CD4-positive, alpha-beta T cell treated with Interleukin-4 for 1 hour (primary cell): ENCODE data around the gene SIGLEC5.

Experiments used
- DNase-seq, 2 donors: peaks; one replicate each; pipeline ENCODE4 v3.0.0-alpha.2; 2020 to 2022

The SIGLEC5 gene

DNA sequence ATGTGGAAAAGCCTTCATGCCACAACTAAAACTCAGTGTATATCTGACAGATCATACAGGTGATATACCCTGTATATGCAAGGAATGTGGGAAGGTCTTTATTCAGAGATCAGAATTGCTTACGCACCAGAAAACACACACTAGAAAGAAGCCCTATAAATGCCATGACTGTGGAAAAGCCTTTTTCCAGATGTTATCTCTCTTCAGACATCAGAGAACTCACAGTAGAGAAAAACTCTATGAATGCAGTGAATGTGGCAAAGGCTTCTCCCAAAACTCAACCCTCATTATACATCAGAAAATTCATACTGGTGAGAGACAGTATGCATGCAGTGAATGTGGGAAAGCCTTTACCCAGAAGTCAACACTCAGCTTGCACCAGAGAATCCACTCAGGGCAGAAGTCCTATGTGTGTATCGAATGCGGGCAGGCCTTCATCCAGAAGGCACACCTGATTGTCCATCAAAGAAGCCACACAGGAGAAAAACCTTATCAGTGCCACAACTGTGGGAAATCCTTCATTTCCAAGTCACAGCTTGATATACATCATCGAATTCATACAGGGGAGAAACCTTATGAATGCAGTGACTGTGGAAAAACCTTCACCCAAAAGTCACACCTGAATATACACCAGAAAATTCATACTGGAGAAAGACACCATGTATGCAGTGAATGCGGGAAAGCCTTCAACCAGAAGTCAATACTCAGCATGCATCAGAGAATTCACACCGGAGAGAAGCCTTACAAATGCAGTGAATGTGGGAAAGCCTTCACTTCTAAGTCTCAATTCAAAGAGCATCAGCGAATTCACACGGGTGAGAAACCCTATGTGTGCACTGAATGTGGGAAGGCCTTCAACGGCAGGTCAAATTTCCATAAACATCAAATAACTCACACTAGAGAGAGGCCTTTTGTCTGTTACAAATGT lies 42.7 kb downstream of the SIGLEC5 start:
- no peak for DNase-seq

- DNase-seq, result no peak
These were observed 43.4 kb downstream of the SIGLEC5 start for GRCh38 chr19:51586799-51587198.

- no peak for DNase-seq
These were observed 44.0 kb downstream of the SIGLEC5 start for GRCh38 chr19:51586103-51586728.

DNA sequence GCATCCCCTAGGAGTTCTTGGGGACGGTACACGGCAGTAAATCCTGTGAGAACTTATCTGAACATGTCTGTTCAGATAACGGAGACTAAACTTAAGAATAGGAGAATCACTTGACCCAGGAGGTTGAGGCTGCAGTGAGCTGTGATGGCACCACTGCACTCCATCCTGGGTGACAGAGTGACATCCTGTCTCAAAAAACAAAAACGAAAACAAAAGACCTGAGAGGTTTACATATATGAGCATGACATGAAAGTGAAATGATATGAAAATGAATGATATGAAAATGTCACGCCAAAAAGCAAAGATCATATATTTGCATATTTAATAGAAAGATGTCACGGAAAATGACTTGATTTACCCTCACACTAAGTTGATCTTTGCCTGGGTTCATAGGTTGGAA lies 53.4 kb downstream of the SIGLEC5 start:
- no peak for DNase-seq

- DNase-seq, result no peak
These were observed 56.9 kb downstream of the SIGLEC5 start for GRCh38 chr19:51573331-51573730.

DNA sequence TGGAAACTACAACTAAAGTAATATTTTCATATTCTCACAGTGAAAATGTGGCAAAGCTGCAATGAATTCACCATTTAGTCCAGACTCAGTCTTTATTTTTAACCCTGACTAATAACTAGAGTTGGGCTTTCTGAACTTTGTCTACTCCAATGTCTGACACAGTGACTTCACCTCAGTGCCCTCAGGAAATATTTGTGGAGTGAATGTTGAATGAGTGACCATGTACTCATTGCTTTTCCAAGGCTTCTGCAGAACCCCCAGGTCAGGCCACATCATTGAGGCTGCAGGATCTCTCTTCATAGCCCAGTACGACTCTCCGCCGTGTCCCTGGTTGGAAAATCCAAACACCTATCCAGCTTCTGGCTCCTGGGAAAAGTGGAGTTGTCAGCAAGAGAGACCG lies 57.3 kb downstream of the SIGLEC5 start:
- no peak for DNase-seq

DNA sequence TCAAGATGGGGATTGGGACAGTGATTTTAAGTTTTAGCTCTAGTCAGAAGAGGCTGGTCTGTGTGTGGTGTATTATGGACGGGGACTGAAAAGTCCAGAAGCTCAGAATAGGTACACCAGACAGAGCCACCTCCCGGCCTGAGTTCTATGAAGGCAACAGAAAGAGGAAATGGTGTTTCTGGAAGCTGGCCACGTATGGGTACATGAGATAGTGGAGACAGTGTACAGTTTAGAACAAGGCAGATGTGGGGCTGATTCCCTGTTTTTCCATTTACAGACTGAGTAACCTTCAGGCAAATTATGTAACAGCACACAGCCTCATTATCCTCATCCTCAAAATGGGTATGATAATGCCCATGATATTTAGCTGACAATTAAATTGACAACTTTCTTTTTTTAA lies 57.8 kb downstream of the SIGLEC5 start:
- DNase-seq, result no peak

- no peak for DNase-seq
These were observed 58.6 kb downstream of the SIGLEC5 start for GRCh38 chr19:51571599-51571998.

- DNase-seq, result peak; percentile 90 to 91
These were observed 59.1 kb downstream of the SIGLEC5 start, which contains the start of gene ZNF175 for GRCh38 chr19:51570962-51571575. Gene ZNF175 (plus strand): TSS chr19:51571283. CDS start chr19:51573330, 2,047 bp downstream.

- DNase-seq, result no peak
These were observed 61.7 kb downstream of the SIGLEC5 start for GRCh38 chr19:51568456-51568855.

- DNase-seq, result no peak
These were observed 62.6 kb downstream of the SIGLEC5 start for GRCh38 chr19:51567583-51567982.

- no peak for DNase-seq
These were observed 63.6 kb downstream of the SIGLEC5 start for GRCh38 chr19:51566489-51567100.

DNA sequence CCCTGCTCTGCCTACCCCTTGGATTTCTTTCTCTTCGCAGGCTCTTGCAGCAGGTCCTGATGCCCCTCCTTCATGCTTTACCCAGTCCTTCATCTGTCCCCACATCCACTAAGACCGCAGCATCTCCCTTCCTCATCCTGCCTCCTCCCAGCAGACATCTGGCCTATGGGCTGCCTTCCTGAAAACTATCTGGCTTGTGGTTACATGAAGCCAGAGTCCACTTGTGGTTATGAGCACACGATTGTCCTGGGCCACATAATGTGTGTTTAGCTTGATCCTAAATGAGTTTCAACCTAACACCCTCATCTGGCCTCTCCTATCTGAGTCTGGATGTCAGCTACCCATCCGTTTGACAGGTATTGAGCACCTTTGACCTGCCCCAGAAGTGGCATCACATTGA lies 64.6 kb downstream of the SIGLEC5 start:
- DNase-seq, result no peak

- DNase-seq, result no peak
These were observed 65.4 kb downstream of the SIGLEC5 start for GRCh38 chr19:51564791-51565190.
